Naive thymus-derived CD8-positive, alpha-beta T cell (primary cell): ENCODE measurements around the gene CCDC66. TPM values are rescaled to one million over a fixed set of nuclear protein-coding genes. Genes with fewer than 3 reads are reported as not detected.
"Not testable (repeated sequence)": the region's sequence is repeated elsewhere in the genome, so short reads cannot be mapped to it uniquely, and the experiment has no call there.

Experiments
- ATAC-seq, 2 donors: fragments of 150-1000 bp; cut with Tn5 transposase in 1 of 2; sonication (Bioruptor Pico), chemical (Tn5 transposase) in 1 of 2; 1 replicate in 1 of 2; 2 replicates in 1 of 2; pipeline ENCODE4 v1.10.0; 2021; ENCODE audit warnings: mild to moderate bottlenecking in 2 of 2, moderate library complexity in 2 of 2
- POLR2A ChIA-PET: fragments of 350-600 bp; sonication (Branson Sonifier 250); formaldehyde crosslinking; loops from one replicate; lab custom pipeline; 2021; ENCODE audit warnings: antibody characterized with exemption; lab: Charles Lee
- DNase-seq, 10 donors: peaks; one replicate each; pipeline versions ENCODE4 v3.0.0 to v3.0.0-alpha.2; 2020 to 2022
- H3K27ac Mint-ChIP-seq, 10 donors: one replicate each; pipeline ENCODE4 v1.8.0; 2020 to 2022; ENCODE audit warnings: mild to moderate bottlenecking in 10 of 10, mixed read lengths in 10 of 10, moderate library complexity in 4 of 10, inconsistent platforms in 1 of 10
- H3K27me3 Mint-ChIP-seq, 5 donors: one replicate each; pipeline ENCODE4 v1.8.0; 2021 to 2022; ENCODE audit warnings: mixed read lengths in 5 of 5
- H3K36me3 Mint-ChIP-seq, 3 donors: one replicate each; pipeline ENCODE4 v1.8.0; 2020 to 2022; ENCODE audit warnings: mixed read lengths in 3 of 3, mild to moderate bottlenecking in 2 of 3, inconsistent platforms in 1 of 3
- H3K4me1 Mint-ChIP-seq, 4 donors: one replicate each; pipeline ENCODE4 v1.8.0; 2021 to 2022; ENCODE audit warnings: mixed read lengths in 4 of 4
- H3K4me3 Mint-ChIP-seq, 10 donors: one replicate each; pipeline ENCODE4 v1.8.0; 2020 to 2022; ENCODE audit warnings: mild to moderate bottlenecking in 10 of 10, mixed read lengths in 10 of 10, moderate library complexity in 6 of 10, inconsistent platforms in 1 of 10
- H3K9me3 Mint-ChIP-seq, 9 donors: one replicate each; pipeline ENCODE4 v1.8.0; 2020 to 2022; ENCODE audit warnings: mixed read lengths in 9 of 9, mild to moderate bottlenecking in 3 of 9, inconsistent platforms in 1 of 9, moderate library complexity in 1 of 9
- polyA plus RNA-seq, 3 donors: library from polyadenylated mRNA; unstranded; fragments of 300-500 nt; fragmentation: Illumina TruSeq; gene quantifications; one replicate each; pipeline ENCODE4 v1.2.3, GENCODE V29; 2021
- total RNA-seq, 8 experiments: library from RNA in 2 of 8; stranded (reverse) in 2 of 8; gene quantifications; one replicate each; pipeline ENCODE4 v1.2.3 and lab custom pipeline; 2021 to 2026

The CCDC66 gene
- total RNA-seq (100 to 1,000 TPM; 114 to 118 TPM), polyA plus RNA-seq (10 to 100 TPM; 16.8 to 28.9 (median 20.9) TPM), total RNA-seq (lab: John Stamatoyannopoulos, UW) (58.9 to 125 (median 110) reads per million in 6 experiments)

- ATAC-seq (peak; percentile 91 to 94), DNase-seq (peak; percentile 88 to 97 (median 94))
- peaks cover 19 to 38% (median 28%) of the 10 kb centered on the region in 4 donors for H3K4me1 Mint-ChIP-seq
- POLR2A ChIA-PET, result interaction anchor here (0.6 to 3.7 kb wide), 31 partner anchors 10 to 1748 kb away, joined by 3 to 46 read pairs (median 4); partner anchors contain the start of genes ARF4, RPP14 and TASOR
- H3K27me3 Mint-ChIP-seq, result peaks cover 0 to 3% (median 0%) of the 10 kb centered on the region in 5 donors
- H3K27ac Mint-ChIP-seq, result peak within 1 kb of the TSS; percentile 95 to 100 (median 99)
- peaks cover 4 to 26% (median 10%) of the 10 kb centered on the region in 3 donors for H3K36me3 Mint-ChIP-seq
- peak within 1 kb of the TSS; percentile 91 to 100 (median 97) for H3K4me3 Mint-ChIP-seq
- peaks cover 0 to 5% (median 0%) of the 10 kb centered on the region in 9 donors for H3K9me3 Mint-ChIP-seq
Observed at GRCh38 chr3:56556908-56557830, at the start of gene CCDC66. Gene CCDC66, plus strand, starts transcription at chr3:56557175. Its CDS starts 68 bp downstream, at chr3:56557243.

- Mint-ChIP-seq H3K36me3 (no peaks in the 10 kb centered on the region), H3K4me1 (no peaks in the 10 kb centered on the region), H3K27me3 (peaks cover 4 to 47% (median 29%) of the 10 kb centered on the region in 5 donors), H3K9me3 (no peaks in the 10 kb centered on the region), H3K4me3 (no peak overlapping the region), H3K27ac (no peak overlapping the region)
- DNase-seq (no peak), ATAC-seq (no peak)
- POLR2A ChIA-PET, result no interaction called here
Observed at GRCh38 chr3:56519641-56520040, 37.3 kb upstream of the CCDC66 start.

GRCh38 chr3:56522374-56522773 lies 34.6 kb upstream of the CCDC66 start:
- Mint-ChIP-seq H3K27ac (no peak overlapping the region), H3K4me3 (no peak overlapping the region), H3K27me3 (peaks cover 4 to 31% (median 19%) of the 10 kb centered on the region in 5 donors), H3K36me3 (no peaks in the 10 kb centered on the region), H3K4me1 (no peaks in the 10 kb centered on the region), H3K9me3 (no peaks in the 10 kb centered on the region)
- DNase-seq (no peak), ATAC-seq (no peak)
- POLR2A ChIA-PET, result no interaction called here

GRCh38 chr3:56525291-56525690 lies 31.7 kb upstream of the CCDC66 start:
- H3K36me3 Mint-ChIP-seq, result no peaks in the 10 kb centered on the region
- POLR2A ChIA-PET, result no interaction called here
- no peaks in the 10 kb centered on the region for H3K9me3 Mint-ChIP-seq
- H3K27ac Mint-ChIP-seq, result no peak overlapping the region
- H3K27me3 Mint-ChIP-seq, result peaks cover 2 to 9% (median 4%) of the 10 kb centered on the region in 5 donors
- no peak for DNase-seq
- H3K4me3 Mint-ChIP-seq, result no peak overlapping the region
- no peak for ATAC-seq
- no peaks in the 10 kb centered on the region for H3K4me1 Mint-ChIP-seq

- Mint-ChIP-seq H3K27ac (no peak overlapping the region), H3K36me3 (peaks cover 0 to 20% (median 7%) of the 10 kb centered on the region in 3 donors), H3K27me3 (peaks cover 0 to 7% (median 0%) of the 10 kb centered on the region in 5 donors), H3K4me1 (no peaks in the 10 kb centered on the region), H3K9me3 (peaks cover 6 to 18% (median 8%) of the 10 kb centered on the region in 9 donors), H3K4me3 (no peak overlapping the region)
- ATAC-seq, result no peak
- POLR2A ChIA-PET, result no interaction called here
- no peak for DNase-seq
Observed at GRCh38 chr3:56536735-56537134, 20.2 kb upstream of the CCDC66 start.

GRCh38 chr3:56547486-56547885 lies 9.5 kb upstream of the CCDC66 start:
- no peaks in the 10 kb centered on the region for H3K4me1 Mint-ChIP-seq

GRCh38 chr3:56557831-56558170 lies 826 bp downstream of the CCDC66 start:
- POLR2A ChIA-PET, result interaction anchor here (1.0 to 3.7 kb wide), 7 partner anchors 9 to 137 kb away, joined by 3 to 46 read pairs (median 6); partner anchors contain the start of gene TASOR
- Mint-ChIP-seq H3K9me3 (no peaks in the 10 kb centered on the region), H3K36me3 (peaks cover 4 to 30% (median 10%) of the 10 kb centered on the region in 3 donors), H3K4me1 (peaks cover 19 to 38% (median 28%) of the 10 kb centered on the region in 4 donors), H3K4me3 (peak overlapping the region; percentile 91 to 100 (median 97)), H3K27ac (peak overlapping the region; percentile 95 to 100 (median 99)), H3K27me3 (peaks cover 0 to 3% (median 0%) of the 10 kb centered on the region in 5 donors)
- ATAC-seq, result peak; percentile 10 to 40
- peak in 1 of 10 donors; percentile 1 for DNase-seq

More at GRCh38 chr3:56547486-56547885, 9.5 kb upstream of the CCDC66 start:
- Mint-ChIP-seq H3K36me3 (peaks cover 0 to 6% (median 0%) of the 10 kb centered on the region in 3 donors), H3K27ac (no peak overlapping the region), H3K9me3 (peaks cover 0 to 18% (median 4%) of the 10 kb centered on the region in 9 donors), H3K4me3 (no peak overlapping the region), H3K27me3 (peaks cover 2 to 17% (median 15%) of the 10 kb centered on the region in 5 donors)
- POLR2A ChIA-PET, result no interaction called here
- DNase-seq (no peak), ATAC-seq (no peak)

- DNase-seq, result no peak
- H3K27ac Mint-ChIP-seq, result no peak overlapping the region
- POLR2A ChIA-PET, result no interaction called here
- no peaks in the 10 kb centered on the region for H3K27me3 Mint-ChIP-seq
- peaks cover 28 to 79% (median 63%) of the 10 kb centered on the region in 3 donors for H3K36me3 Mint-ChIP-seq
- no peak for ATAC-seq
- peaks cover 17 to 37% (median 30%) of the 10 kb centered on the region in 4 donors for H3K4me1 Mint-ChIP-seq
- no peak overlapping the region for H3K4me3 Mint-ChIP-seq
- peaks cover 0 to 8% (median 0%) of the 10 kb centered on the region in 9 donors for H3K9me3 Mint-ChIP-seq
Observed at GRCh38 chr3:56573501-56573900, 16.5 kb downstream of the CCDC66 start.

- Mint-ChIP-seq H3K4me1 (peaks cover 19 to 36% (median 27%) of the 10 kb centered on the region in 4 donors), H3K9me3 (peaks cover 0 to 26% (median 15%) of the 10 kb centered on the region in 9 donors), H3K27ac (peak overlapping the region in 2 of 10 donors; percentile 36 to 67), H3K36me3 (peaks cover 10 to 60% (median 58%) of the 10 kb centered on the region in 3 donors)
- H3K4me3 Mint-ChIP-seq, ATAC-seq, H3K27me3 Mint-ChIP-seq, DNase-seq, POLR2A ChIA-PET: not testable (repeated sequence)
Observed at GRCh38 chr3:56581941-56582340, 25.0 kb downstream of the CCDC66 start.

- Mint-ChIP-seq H3K27ac (peak overlapping the region in 1 of 10 donors; percentile 79), H3K36me3 (peaks cover 5 to 41% (median 38%) of the 10 kb centered on the region in 3 donors)
- H3K4me3 Mint-ChIP-seq, result not testable (repeated sequence)
Observed at GRCh38 chr3:56584275-56584674, 27.3 kb downstream of the CCDC66 start.

GRCh38 chr3:56590814-56591213 lies 33.8 kb downstream of the CCDC66 start:
- ATAC-seq (no peak), DNase-seq (no peak)
- POLR2A ChIA-PET, result no interaction called here
- H3K36me3 Mint-ChIP-seq, result peaks cover 7 to 26% (median 7%) of the 10 kb centered on the region in 3 donors
- H3K27ac Mint-ChIP-seq, result peak overlapping the region; percentile 49 to 97 (median 85)
- H3K4me1 Mint-ChIP-seq, result peaks cover 20 to 55% (median 51%) of the 10 kb centered on the region in 4 donors
- H3K27me3 Mint-ChIP-seq, result no peaks in the 10 kb centered on the region
- peaks cover 0 to 1% (median 0%) of the 10 kb centered on the region in 9 donors for H3K9me3 Mint-ChIP-seq
- peak overlapping the region in 1 of 10 donors; percentile 2 for H3K4me3 Mint-ChIP-seq

More at GRCh38 chr3:56584275-56584674, 27.3 kb downstream of the CCDC66 start:
- POLR2A ChIA-PET, DNase-seq, H3K27me3 Mint-ChIP-seq, ATAC-seq: not testable (repeated sequence)
- Mint-ChIP-seq H3K9me3 (peaks cover 0 to 20% (median 9%) of the 10 kb centered on the region in 9 donors), H3K4me1 (peaks cover 8 to 13% (median 11%) of the 10 kb centered on the region in 4 donors)

- Mint-ChIP-seq H3K27ac (peak overlapping the region; percentile 49 to 97 (median 85)), H3K4me3 (peak overlapping the region in 3 of 10 donors; percentile 1 to 26 (median 12)), H3K4me1 (peaks cover 23 to 60% (median 55%) of the 10 kb centered on the region in 4 donors), H3K36me3 (peaks cover 10 to 28% (median 11%) of the 10 kb centered on the region in 3 donors), H3K27me3 (no peaks in the 10 kb centered on the region), H3K9me3 (peaks cover 0 to 6% (median under 1%) of the 10 kb centered on the region in 9 donors)
- no peak for ATAC-seq
- POLR2A ChIA-PET, result no interaction called here
- no peak for DNase-seq
Observed at GRCh38 chr3:56591262-56591661, 34.3 kb downstream of the CCDC66 start.
